ENCODE measurements around the gene NAT14.
"Not testable (repeated sequence)": the region's sequence is repeated elsewhere in the genome, so short reads cannot be mapped to it uniquely, and the experiment has no call there.

The NAT14 gene

DNA sequence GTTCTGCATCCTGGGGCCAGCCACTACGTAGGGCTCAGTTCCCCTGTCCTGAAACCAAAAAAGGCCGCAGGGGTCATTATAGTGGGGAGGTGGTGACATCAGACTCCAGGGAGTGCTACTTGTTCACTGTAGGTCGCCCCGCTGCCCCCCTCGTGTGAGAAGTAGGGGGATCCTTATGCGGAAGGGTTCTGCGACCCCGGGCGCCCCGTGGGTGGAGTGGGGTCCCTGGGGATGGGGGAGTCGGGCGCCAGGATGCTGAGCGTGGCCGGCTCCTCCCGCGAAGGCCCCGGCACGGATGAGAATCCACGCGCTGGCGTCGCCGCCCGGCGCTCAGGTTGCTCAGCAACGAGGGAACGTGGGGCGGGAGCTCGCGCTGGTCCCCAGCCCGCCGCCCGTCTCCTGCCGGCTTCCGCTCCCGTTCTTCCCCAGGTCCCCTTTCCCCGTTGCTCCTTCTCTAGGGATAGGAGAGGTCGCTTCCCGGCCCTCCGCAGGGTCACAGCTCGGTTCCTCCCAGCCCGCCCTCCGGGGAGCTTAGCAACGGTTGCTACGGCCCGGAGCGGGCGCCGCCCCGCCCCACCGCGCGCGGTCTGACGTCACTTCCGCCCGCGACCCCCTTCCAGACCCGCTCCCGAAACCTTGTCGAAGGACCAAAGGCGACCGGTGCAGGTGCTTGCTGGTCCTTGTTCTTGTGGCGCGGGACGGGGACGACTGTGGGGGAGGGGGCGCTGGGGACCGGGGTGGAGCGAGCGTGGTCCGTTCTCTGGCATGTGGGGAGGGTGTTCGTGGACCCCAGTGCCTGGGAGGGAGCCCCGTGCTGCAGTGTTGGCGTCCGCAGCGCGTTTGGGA, at the start of gene NAT14:
TSS of gene NAT14 (plus strand) at position 596 of the 846 bp plus-strand sequence. CDS start 521 bp downstream, outside the sequence.
- peak; percentile 87 for DNase-seq

GRCh38 chr19:55436847-55437246, 48.1 kb upstream of the NAT14 start:
- DNase-seq: peak; percentile 35

GRCh38 chr19:55437410-55437809, 47.6 kb upstream of the NAT14 start:
- DNase-seq: peak; percentile 88

DNA sequence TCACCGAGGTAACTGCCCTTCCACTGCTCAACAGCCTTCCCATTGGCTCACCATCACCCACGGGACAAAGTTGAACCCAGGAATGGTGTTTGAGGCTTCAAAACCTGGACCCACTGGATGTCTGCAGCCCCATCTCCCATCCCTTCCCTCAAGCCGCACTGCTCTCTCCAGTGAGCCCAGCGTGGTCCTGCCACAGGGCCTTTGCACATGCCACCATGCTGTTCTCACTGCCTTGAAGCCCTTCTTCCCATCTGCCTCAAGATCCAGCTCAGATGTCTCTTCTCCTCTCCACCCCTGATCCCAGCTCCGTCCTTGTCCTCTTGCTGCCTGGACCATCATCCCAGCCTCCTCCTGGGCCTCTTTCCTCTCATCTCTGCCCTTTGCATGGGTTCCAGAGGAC, 45.9 kb upstream of the NAT14 start:
- DNase-seq: no peak

GRCh38 chr19:55440411-55441105, 44.4 kb upstream of the NAT14 start:
- peak; percentile 43 for DNase-seq

DNA sequence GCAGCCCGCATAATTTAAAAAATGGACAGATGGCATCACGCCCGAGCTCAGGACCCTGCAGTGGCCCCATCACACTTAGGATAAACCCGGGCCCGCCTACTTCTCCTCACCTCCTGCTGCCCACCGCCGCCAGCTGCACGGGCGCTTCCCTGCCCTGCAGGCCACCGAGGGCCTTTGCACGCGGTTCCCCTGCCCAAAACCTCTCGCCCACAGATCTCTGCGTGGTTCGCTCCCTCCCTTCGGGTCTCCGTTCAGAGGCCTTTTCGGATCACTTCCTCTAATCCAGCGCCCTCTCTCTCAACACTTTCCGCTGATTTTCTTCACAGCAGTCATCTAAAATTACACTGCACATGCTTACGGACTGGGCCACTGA, 43.7 kb upstream of the NAT14 start:
- DNase-seq: peak; percentile 48

DNA sequence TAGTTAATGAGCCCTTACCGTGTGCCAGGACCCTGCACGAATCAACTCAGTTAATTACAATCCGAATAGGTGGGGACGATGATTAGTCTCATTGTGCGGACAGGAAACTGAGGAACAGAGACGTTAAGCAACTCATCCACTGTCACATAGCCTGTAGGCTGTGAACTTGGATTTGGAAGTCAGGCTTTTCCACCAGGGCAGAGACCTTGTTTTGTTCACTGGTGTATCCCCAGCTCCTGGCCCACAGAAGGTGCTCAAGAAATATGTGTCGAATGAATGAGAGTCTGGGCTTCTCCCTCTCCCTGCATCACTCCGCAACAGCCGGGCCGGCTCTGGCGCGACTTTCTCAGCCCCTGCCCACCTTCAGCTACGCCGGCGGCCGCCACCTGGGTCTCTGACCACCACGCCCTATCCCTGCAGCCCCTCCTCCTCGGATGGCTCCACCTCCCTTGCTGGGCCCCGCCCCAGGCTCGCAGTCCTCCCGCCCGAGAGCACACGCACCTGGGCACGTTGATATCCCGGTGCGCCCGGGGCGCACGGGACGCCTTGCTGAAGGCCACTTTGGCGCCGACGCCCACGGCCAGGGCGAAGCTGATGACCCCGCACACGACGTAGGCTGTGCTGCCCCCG, 43.2 kb upstream of the NAT14 start:
- peak; percentile 81 for DNase-seq

DNA sequence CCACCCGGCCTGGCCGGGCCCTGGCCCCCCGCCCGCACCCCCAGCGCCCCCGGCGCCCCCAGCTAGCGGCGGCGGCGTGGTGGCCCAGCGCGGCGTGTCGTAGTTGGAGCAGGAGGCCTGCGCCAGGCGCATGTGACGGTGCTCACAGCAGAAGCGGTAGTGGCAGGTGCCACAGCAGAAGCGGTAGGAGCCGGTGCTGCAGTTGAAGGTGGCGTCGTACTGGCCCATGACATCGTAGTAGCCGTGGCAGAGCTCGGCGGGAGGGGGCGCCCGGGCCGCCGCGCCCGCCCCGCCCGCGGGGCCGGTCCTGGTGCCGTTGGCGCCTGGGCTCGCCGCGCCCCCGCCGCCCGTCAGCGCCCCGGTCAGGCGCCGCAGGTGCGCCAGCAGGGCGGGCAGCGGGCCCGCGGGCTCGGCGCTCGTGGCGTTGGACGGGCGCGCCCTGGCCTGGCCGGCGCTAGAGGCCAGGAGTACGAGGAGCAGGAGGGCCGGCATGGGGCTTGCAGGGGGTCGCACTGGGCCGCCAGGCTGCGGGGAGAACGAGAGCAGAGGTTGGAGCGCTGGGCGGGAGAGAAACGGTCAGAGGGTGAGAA, 42.5 kb upstream of the NAT14 start:
- DNase-seq: peak; percentile 85

GRCh38 chr19:55443045-55443823, 41.8 kb upstream of the NAT14 start, which contains the start of gene SHISA7:
TSS of gene SHISA7 (minus strand) at chr19:55443300. CDS start at chr19:55442863, 437 bp downstream.
- DNase-seq: peak; percentile 54

DNA sequence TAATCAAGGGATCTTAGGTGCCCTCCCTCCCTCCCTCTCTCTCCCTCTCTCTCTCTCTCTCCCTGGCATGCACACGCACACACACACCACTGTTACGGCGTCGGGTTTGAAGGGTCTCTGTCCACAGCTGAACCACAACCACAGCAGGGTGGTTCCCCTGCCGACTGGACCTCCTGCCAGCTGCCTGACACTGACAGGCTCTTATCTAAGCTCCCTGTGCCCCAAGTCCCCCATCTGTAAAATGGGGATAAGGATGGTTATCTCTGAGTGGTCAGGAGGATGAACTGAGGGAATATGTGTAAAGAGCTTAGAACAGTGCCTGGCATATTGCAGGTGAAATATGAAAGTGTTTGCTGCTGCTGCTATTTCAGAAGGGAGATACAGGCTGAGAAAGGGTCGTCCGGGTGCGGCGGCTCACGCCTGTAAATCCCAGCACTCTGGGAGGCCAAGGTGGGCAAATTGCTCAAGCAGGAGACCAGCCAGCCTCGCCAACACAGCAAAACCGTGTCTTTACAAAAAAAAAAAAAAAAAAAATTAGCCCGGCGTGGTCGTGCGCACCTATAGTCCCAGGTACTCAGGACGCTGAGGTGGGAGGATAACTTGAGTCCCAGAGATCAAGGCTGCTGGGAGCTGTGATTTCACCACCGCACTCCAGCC, 41.0 kb upstream of the NAT14 start:
- no peak for DNase-seq

DNA sequence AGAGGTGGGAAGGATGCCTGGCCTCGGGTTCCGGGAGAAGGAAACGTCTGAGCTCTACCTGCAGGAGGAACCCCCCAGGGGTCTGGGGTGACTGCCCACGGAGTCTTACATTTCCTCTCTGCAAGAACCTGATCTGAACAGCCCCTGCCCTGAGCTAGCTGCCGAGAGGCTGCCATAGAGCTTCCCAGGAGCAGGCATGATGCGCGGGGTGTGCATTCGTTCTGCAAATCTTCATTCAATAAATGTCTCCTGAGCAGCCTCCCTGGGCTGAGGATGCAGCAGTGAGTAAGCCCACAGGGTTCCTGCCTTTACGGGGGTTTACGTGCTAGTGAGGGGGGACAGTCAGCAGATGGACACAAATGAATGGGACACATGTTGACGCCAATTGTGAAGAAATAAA, 40.3 kb upstream of the NAT14 start:
- DNase-seq: no peak

DNA sequence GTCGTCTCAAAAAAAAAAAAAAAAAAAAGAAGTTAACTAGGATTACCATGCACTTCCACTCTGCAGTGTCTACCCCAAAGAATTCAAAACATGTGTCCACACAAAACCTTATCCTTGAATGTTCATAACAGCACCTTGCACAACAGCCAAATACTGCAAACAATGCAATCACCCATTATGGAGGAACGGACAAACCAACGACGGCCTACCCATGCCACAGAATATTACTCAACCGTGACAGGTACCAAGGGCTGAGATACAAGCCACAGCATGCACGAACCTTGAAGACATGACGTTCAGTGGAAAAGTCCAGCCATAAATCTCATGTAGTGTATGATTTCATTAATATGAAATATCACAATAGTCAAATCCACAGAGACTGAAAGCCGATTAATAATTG, 38.9 kb upstream of the NAT14 start:
- no peak for DNase-seq

DNA sequence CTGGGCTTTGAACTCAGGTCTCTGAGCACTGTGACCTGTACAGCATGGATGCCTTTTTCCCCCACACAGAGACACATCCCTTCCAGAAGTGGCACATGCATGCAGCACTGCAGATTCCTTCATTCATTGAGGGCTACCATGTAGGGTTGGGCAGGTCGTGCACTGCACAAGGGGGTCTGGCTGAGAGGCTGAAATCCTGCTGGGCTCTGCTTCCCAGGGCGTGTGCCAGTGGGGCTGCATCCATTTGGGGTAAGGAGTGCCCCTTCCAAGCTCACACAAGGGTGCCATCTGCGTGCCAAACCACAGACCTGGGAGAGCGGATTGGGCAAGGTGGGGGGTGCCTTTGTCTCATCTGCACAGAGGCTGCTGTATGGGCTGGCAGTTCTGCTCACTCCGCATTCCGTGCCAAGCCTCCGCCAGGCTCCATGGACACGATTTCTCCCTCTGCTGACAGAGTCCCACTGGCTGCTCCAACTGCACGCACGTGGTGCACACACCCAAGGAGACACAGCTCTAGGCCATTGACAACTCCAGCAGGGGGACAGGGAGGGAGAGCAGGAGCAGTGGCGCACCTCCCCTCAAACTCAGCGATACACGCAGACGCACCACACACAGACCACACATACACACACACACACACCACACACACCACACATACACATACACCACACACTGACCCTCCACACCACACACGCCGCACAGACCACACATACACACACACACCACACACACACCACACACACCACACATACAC, 37.4 kb upstream of the NAT14 start:
- DNase-seq: peak; percentile 91

- not testable (repeated sequence) for DNase-seq
These were observed 36.9 kb upstream of the NAT14 start for GRCh38 chr19:55448175-55448490.

DNA sequence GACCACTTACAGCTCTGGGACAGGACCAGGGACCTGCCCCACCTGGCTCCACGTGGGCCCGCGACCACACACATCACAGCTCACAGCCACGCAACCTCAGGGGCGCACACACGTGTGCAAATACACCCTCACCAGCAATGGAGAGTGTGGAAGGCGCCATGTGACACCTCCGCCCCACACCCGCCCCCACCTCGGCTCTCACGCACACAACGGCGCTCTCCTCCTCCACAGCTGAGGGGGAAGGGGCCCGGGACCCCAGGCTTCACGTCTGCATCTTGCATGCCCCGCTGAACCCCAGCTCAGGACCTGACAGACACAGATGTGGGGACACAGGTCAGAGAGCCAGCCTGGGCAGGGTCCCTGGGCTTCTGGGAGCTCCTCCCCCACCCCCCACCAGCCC, 35.5 kb upstream of the NAT14 start:
- DNase-seq: no peak

- peak; percentile 58 for DNase-seq
These were observed 33.6 kb upstream of the NAT14 start for GRCh38 chr19:55451163-55451964.

GRCh38 chr19:55451965-55452748, 32.8 kb upstream of the NAT14 start:
- peak; percentile 59 for DNase-seq

DNA sequence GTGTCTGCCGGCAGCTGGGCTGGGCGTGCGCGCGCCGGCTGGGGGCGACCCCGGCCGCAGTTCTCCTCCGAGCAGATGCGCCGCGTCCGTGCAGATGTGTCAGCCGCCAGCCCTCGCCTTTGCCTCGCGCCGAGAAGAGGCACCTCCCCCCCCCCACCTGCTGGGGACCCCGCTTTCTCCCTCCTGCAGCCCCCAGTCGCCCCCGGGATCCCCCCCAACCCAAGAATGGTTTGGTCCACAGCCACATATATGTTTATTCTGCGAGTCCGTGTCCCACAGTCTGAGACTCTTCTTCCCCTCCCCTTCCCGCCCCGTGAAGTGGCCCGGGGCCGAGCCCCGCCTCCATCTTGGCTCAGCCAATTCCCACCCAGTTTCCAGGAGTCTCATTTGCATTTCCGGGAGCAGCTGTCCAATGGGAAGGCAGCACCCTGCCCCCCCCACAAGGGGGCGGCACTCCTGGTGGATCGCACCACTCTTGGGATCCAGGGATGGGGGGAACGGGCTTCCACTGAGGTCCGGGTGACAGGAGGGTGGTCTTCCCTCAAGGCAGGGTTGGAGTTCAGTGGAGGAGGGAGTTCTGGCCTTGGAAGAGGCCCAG, 32.1 kb upstream of the NAT14 start:
- peak; percentile 93 for DNase-seq
